Muscle layer of duodenum (tissue), 2 donors: ENCODE results near the gene DYRK1A.

Source experiments
- H3K27ac ChIP-seq: one replicate; pipeline ENCODE4 v1.7.0; 2013; ENCODE audit warnings: mild to moderate bottlenecking, low read length
- H3K27me3 ChIP-seq: one replicate; pipeline ENCODE4 v1.7.0; 2013; ENCODE audit warnings: low read depth, mild to moderate bottlenecking, control low read depth, low read length
- H3K36me3 ChIP-seq, 2 donors: one replicate each; pipeline ENCODE4 v1.7.0; 2013; ENCODE audit warnings: low read length in 2 of 2, control low read depth in 1 of 2, mild to moderate bottlenecking in 1 of 2; ENCODE audit not compliant: insufficient read depth in 2 of 2, control insufficient read depth in 1 of 2
- H3K4me1 ChIP-seq, 2 donors: one replicate each; pipeline ENCODE4 v1.7.0; 2013; ENCODE audit warnings: low read length in 2 of 2, mild to moderate bottlenecking in 2 of 2, control low read depth in 1 of 2, moderate library complexity in 1 of 2; ENCODE audit not compliant: insufficient read depth in 2 of 2, control insufficient read depth in 1 of 2
- H3K4me3 ChIP-seq, 2 donors: one replicate each; pipeline ENCODE4 v1.7.0; 2013; ENCODE audit warnings: low read length in 2 of 2, low read depth in 1 of 2, mild to moderate bottlenecking in 1 of 2
- H3K9me3 ChIP-seq, 2 donors: one replicate each; pipeline ENCODE4 v1.7.0; 2013; ENCODE audit warnings: low read length in 2 of 2, control low read depth in 1 of 2, mild to moderate bottlenecking in 1 of 2; ENCODE audit not compliant: control insufficient read depth in 1 of 2
- donor health status: healthy.

Gene DYRK1A

GRCh38 chr21:37502947-37503346 is 136.4 kb downstream of the DYRK1A start:
- H3K9me3 ChIP-seq = peaks cover 0 to 8% of the 10 kb centered on the region in 2 donors
- no peaks in the 10 kb centered on the region for H3K27me3 ChIP-seq
- no peak overlapping the region for H3K4me3 ChIP-seq
- no peaks in the 10 kb centered on the region for H3K4me1 ChIP-seq
- H3K36me3 ChIP-seq = peaks cover 43 to 56% of the 10 kb centered on the region in 2 donors
- no peak overlapping the region for H3K27ac ChIP-seq

DNA sequence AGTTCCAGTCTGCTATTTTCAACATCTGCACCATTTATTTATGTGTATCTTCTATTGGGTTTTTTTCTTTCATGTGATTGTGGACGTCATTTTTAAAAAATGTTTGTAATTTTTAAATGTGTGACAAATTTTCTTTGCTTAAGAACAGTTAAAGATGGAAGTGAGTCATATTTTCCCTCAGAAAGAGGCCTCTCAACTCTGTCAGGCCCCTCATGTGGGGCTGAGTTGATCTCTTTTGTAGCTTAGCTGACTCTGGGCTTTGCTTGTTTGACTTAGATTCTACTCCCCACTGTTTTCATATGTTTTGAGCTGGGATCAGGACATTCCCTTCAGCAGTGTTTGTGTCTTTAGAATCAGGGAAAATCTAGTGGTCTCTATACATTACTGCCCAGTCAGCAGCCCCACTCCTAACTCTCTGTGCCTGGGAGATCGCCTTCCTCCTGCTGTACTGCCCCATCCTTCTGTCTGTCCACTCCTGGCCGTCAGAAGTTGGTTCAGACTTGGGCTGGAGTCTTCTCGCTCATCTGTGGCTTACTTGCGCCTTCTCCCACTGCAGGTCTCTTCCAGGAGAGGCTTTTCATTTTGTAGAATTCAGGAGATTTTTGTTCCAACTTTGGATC is 137.4 kb downstream of the DYRK1A start:
- Histone ChIP-seq H3K27ac (no peak overlapping the region), H3K27me3 (no peaks in the 10 kb centered on the region), H3K9me3 (peaks cover 0 to 8% of the 10 kb centered on the region in 2 donors), H3K4me3 (no peak overlapping the region), H3K4me1 (no peaks in the 10 kb centered on the region), H3K36me3 (peaks cover 48 to 66% of the 10 kb centered on the region in 2 donors)

DNA sequence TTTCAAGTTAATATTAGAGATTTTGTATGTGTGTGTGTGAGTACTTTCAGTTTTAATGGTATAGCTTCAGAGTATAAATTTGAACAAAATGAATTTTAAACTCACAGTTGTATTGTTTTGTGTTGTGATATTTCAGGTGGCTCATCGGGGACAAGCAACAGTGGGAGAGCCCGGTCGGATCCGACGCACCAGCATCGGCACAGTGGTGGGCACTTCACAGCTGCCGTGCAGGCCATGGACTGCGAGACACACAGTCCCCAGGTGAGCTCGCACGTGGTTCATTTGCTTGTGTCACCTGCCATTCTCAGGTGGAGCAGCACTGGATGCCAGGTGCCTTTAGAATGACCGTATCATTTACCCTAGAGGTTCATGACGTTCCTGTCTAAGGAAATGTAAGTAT is 139.4 kb downstream of the DYRK1A start:
- peaks cover 65 to 79% of the 10 kb centered on the region in 2 donors for H3K36me3 ChIP-seq

DNA sequence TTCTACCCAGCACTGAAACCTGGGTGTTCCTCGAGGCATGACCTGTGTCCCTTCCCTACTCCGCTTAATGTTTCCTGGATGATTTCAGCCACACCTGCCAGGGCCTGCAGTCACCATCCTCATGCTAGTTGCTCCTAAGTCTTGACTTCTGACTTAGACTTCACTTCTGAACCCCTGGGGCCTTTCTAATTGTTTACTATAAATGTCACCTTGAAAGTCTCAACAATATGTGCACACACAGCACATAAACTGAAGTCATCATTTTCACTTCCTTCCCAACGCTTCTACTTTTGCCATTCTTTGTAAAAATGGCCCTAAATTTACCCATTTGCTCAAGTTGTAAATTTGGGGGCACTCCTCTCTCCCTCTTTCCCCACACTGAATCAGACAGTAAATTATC is 141.1 kb downstream of the DYRK1A start:
- H3K4me1 ChIP-seq = no peaks in the 10 kb centered on the region
- no peak overlapping the region for H3K27ac ChIP-seq
- H3K4me3 ChIP-seq = no peak overlapping the region
- H3K27me3 ChIP-seq = no peaks in the 10 kb centered on the region
- peaks cover 81 to 88% of the 10 kb centered on the region in 2 donors for H3K36me3 ChIP-seq
- H3K9me3 ChIP-seq = peaks cover 0 to 5% of the 10 kb centered on the region in 2 donors

More for the DNA sequence above, 139.4 kb downstream of the DYRK1A start:
- H3K27me3 ChIP-seq = no peaks in the 10 kb centered on the region
- peaks cover 0 to 8% of the 10 kb centered on the region in 2 donors for H3K9me3 ChIP-seq
- no peaks in the 10 kb centered on the region for H3K4me1 ChIP-seq
- H3K4me3 ChIP-seq = no peak overlapping the region
- H3K27ac ChIP-seq = no peak overlapping the region

- Histone ChIP-seq H3K27ac (no peak overlapping the region), H3K36me3 (peaks cover 82 to 87% of the 10 kb centered on the region in 2 donors), H3K4me1 (no peaks in the 10 kb centered on the region), H3K27me3 (no peaks in the 10 kb centered on the region), H3K9me3 (peaks cover 0 to under 1% of the 10 kb centered on the region in 2 donors), H3K4me3 (no peak overlapping the region)
Measured at GRCh38 chr21:37508341-37508740, 141.8 kb downstream of the DYRK1A start.

DNA sequence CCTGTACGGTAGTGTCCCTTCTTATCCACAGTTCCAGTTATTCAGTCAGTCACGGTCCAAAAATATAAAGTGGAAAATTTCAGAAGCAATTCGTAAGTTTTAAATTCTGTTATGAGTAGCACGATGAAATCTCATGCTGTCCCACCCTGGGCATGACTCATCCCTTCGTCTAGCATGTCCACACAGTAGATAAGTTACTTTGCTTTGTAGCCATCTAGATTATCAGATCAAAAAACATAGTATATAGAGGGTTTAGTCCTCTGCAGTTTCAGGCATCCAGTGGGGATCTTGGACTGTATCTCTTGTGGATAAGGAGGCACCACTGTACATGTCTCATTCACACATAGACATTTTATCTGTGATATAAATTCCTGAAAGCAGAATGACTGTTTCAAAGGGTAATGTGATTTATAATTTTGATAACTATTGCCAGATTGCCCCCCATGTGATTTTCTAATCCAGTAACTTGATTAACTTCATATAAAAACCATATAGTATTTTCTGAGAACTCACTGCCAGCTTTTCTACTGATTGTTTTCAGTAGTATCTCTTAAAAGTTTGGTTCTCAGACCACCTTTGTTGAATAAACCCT is 143.3 kb downstream of the DYRK1A start:
- H3K27me3 ChIP-seq = no peaks in the 10 kb centered on the region
- no peak overlapping the region for H3K27ac ChIP-seq
- no peaks in the 10 kb centered on the region for H3K9me3 ChIP-seq
- H3K4me1 ChIP-seq = no peaks in the 10 kb centered on the region
- peaks cover 78 to 86% of the 10 kb centered on the region in 2 donors for H3K36me3 ChIP-seq
- no peak overlapping the region for H3K4me3 ChIP-seq

GRCh38 chr21:37511848-37512247 is 145.3 kb downstream of the DYRK1A start:
- no peaks in the 10 kb centered on the region for H3K9me3 ChIP-seq
- H3K27me3 ChIP-seq = no peaks in the 10 kb centered on the region
- H3K36me3 ChIP-seq = peaks cover 59 to 78% of the 10 kb centered on the region in 2 donors
- H3K4me1 ChIP-seq = no peaks in the 10 kb centered on the region
- no peak overlapping the region for H3K27ac ChIP-seq
- no peak overlapping the region for H3K4me3 ChIP-seq

GRCh38 chr21:37513383-37513782 is 146.8 kb downstream of the DYRK1A start:
- H3K27me3 ChIP-seq = no peaks in the 10 kb centered on the region
- peaks cover 47 to 67% of the 10 kb centered on the region in 2 donors for H3K36me3 ChIP-seq
- H3K4me3 ChIP-seq = no peak overlapping the region
- no peaks in the 10 kb centered on the region for H3K4me1 ChIP-seq
- H3K9me3 ChIP-seq = no peaks in the 10 kb centered on the region
- H3K27ac ChIP-seq = no peak overlapping the region

GRCh38 chr21:37514038-37514667 is 147.6 kb downstream of the DYRK1A start:
- Histone ChIP-seq H3K27me3 (no peaks in the 10 kb centered on the region), H3K27ac (no peak overlapping the region), H3K4me3 (no peak overlapping the region), H3K4me1 (no peaks in the 10 kb centered on the region), H3K9me3 (no peaks in the 10 kb centered on the region), H3K36me3 (peaks cover 40 to 60% of the 10 kb centered on the region in 2 donors)

DNA sequence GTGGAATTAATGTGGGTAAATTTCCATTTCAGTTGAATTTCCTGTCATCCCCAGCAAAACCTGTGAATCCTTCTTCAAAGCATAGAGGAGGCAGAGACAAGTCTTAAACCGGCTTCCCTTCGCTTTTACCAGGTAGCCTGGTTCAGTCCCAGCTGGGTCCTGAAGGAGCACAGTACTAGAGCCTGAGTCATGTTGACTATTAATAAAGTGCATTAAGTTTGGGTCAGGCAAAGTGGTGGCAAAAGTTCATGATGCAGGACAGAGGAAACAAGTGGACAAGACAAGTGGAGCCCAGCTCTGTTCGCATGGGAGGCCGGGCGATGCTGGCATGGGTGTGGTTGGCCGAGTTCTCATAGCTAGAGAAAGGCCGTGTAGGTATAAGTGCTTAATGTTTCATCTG is 150.4 kb downstream of the DYRK1A start:
- Histone ChIP-seq H3K4me1 (no peaks in the 10 kb centered on the region), H3K27ac (no peak overlapping the region), H3K27me3 (no peaks in the 10 kb centered on the region), H3K4me3 (no peak overlapping the region), H3K9me3 (no peaks in the 10 kb centered on the region), H3K36me3 (peaks cover 18 to 34% of the 10 kb centered on the region in 2 donors)

DNA sequence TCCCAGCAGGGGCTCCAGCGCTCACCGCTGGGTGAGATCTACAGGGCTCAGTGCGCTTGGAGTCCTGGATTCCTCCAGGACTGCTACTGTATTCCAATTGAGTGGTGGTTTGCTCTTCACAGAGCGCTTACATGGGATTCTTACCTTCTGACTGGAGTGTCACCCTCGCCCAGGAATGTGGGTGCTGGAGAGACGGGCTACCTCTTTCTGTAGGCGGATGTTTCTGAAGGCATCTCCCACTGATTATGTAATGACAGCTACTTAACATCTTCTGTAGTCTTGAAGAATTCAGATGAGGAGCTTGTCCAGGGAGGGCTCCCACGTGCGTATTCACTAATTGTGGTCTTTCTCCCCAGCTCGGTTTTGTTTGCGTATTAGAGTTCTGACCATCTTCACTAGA is 154.2 kb downstream of the DYRK1A start:
- no peaks in the 10 kb centered on the region for H3K9me3 ChIP-seq
- no peak overlapping the region for H3K4me3 ChIP-seq
- peaks cover 4 to 13% of the 10 kb centered on the region in 2 donors for H3K36me3 ChIP-seq
- H3K27me3 ChIP-seq = no peaks in the 10 kb centered on the region
- H3K27ac ChIP-seq = no peak overlapping the region
- H3K4me1 ChIP-seq = no peaks in the 10 kb centered on the region
